GM21825 (cell line): ENCODE data around the gene PCID2.
"Not testable (repeated sequence)": the region's sequence is repeated elsewhere in the genome, so short reads cannot be mapped to it uniquely, and the experiment has no call there.

Experiments used
- ATAC-seq: cut with Tn5 transposase; IDR thresholded peaks from one replicate; pipeline ENCODE4 v1.9.1; 2021; ENCODE audit warnings: mild to moderate bottlenecking, moderate library complexity; ENCODE audit not compliant: unreplicated experiment

Gene PCID2

GRCh38 chr13:113167155-113167554, 41.3 kb downstream of the PCID2 start:
- ATAC-seq, result no peak

- no peak for ATAC-seq
These were observed 41.8 kb downstream of the PCID2 start for GRCh38 chr13:113166681-113167080.

- no peak for ATAC-seq
These were observed 42.2 kb downstream of the PCID2 start for GRCh38 chr13:113166266-113166665.

GRCh38 chr13:113164492-113164891, 44.0 kb downstream of the PCID2 start:
- ATAC-seq, result no peak

GRCh38 chr13:113162783-113163685, 45.4 kb downstream of the PCID2 start:
- no peak for ATAC-seq

- ATAC-seq, result not testable (repeated sequence)
These were observed 46.5 kb downstream of the PCID2 start for GRCh38 chr13:113161975-113162374.

- ATAC-seq, result no peak
These were observed 47.0 kb downstream of the PCID2 start for GRCh38 chr13:113161433-113161832.

GRCh38 chr13:113160983-113161382, 47.5 kb downstream of the PCID2 start:
- no peak for ATAC-seq

GRCh38 chr13:113159701-113160100, 48.8 kb downstream of the PCID2 start:
- no peak for ATAC-seq

GRCh38 chr13:113158946-113159345, 49.5 kb downstream of the PCID2 start:
- ATAC-seq, result no peak

GRCh38 chr13:113157929-113158747, 50.3 kb downstream of the PCID2 start, which contains the start of gene PROZ:
PROZ (plus strand) TSS chr13:113158648; CDS start chr13:113158661, 13 bp downstream.
- no peak for ATAC-seq

- ATAC-seq, result no peak
These were observed 51.1 kb downstream of the PCID2 start for GRCh38 chr13:113157206-113157928.

GRCh38 chr13:113155982-113156655, 52.4 kb downstream of the PCID2 start:
- ATAC-seq, result no peak

- ATAC-seq, result no peak
These were observed 53.3 kb downstream of the PCID2 start for GRCh38 chr13:113155201-113155600.

GRCh38 chr13:113153810-113154748, 54.4 kb downstream of the PCID2 start:
- ATAC-seq, result peak; percentile 48

GRCh38 chr13:113152984-113153809, 55.3 kb downstream of the PCID2 start:
- peak; percentile 19 for ATAC-seq

GRCh38 chr13:113152691-113152983, 55.8 kb downstream of the PCID2 start:
- ATAC-seq, result no peak

GRCh38 chr13:113151745-113152690, 56.5 kb downstream of the PCID2 start:
- no peak for ATAC-seq
